A673 (cell line): Measurements from ENCODE around the gene MSI2. TPM values are rescaled to one million over a fixed set of nuclear protein-coding genes. Genes with fewer than 3 reads are reported as not detected.

Experiments used
- BruUV-seq: library from RNA; stranded (reverse); fragments of 400-500 nt; replicated peaks from 2 replicates; lab custom pipeline; 2021; lab: Mats Ljungman, UMichigan
- CTCF ChIA-PET: fragments of 300-600 bp; sonication (Branson Sonifier 250); formaldehyde crosslinking; loops from one replicate; lab custom pipeline; 2022; ENCODE audit warnings: antibody characterized with exemption; lab: Charles Lee
- POLR2A ChIA-PET: fragments of 300-600 bp; sonication (Branson Sonifier 250); formaldehyde crosslinking; loops from one replicate; lab custom pipeline; 2022; ENCODE audit warnings: antibody characterized with exemption; ENCODE audit not compliant: low non-redundant PET; lab: Charles Lee
- DNase-seq: peaks from one replicate; pipeline ENCODE4 v3.0.0-alpha.2; 2015; ENCODE audit warnings: low spot score
- H3K27ac ChIP-seq: fragments of 200-600 bp; sonication (generic); 2 replicates; pipeline ENCODE4 v1.5.1; 2016; ENCODE audit warnings: mixed run types, low read depth, mild to moderate bottlenecking, mixed read lengths, antibody characterized with exemption, low read length; ENCODE audit not compliant: poor library complexity, severe bottlenecking
- H3K27me3 ChIP-seq: fragments of 200-600 bp; sonication (generic); replicated peaks from 2 replicates; pipeline ENCODE4 v1.6.1; 2017; ENCODE audit warnings: mixed run types, low read depth, mild to moderate bottlenecking, mixed read lengths, antibody characterized with exemption, low read length; ENCODE audit not compliant: insufficient read depth, poor library complexity
- H3K36me3 ChIP-seq: fragments of 200-600 bp; sonication (generic); 2 replicates; pipeline ENCODE4 v1.6.1; 2016; ENCODE audit warnings: mixed run types, mild to moderate bottlenecking, mixed read lengths, antibody characterized with exemption, low read length; ENCODE audit not compliant: insufficient read depth, poor library complexity, severe bottlenecking
- H3K4me1 ChIP-seq: fragments of 200-600 bp; sonication (generic); 2 replicates; pipeline ENCODE4 v1.6.1; 2017; ENCODE audit warnings: mixed run types, mild to moderate bottlenecking, mixed read lengths, antibody characterized with exemption, low read length; ENCODE audit not compliant: insufficient read depth, poor library complexity, severe bottlenecking
- H3K4me3 ChIP-seq: fragments of 200-600 bp; sonication (generic); 2 replicates; pipeline ENCODE4 v1.5.1; 2016; ENCODE audit warnings: low read depth, mixed run types, mild to moderate bottlenecking, mixed read lengths, low read length; ENCODE audit not compliant: poor library complexity, severe bottlenecking
- H3K9me3 ChIP-seq: fragments of 200-600 bp; sonication (generic); 2 replicates; pipeline ENCODE4 v1.6.1; 2016; ENCODE audit warnings: mixed run types, low read depth, mild to moderate bottlenecking, mixed read lengths, antibody characterized with exemption, low read length; ENCODE audit not compliant: poor library complexity, severe bottlenecking
- CTCF ChIP-seq: fragments of 300-800, 200-600 bp; sonication (generic); conservative IDR thresholded peaks from 2 replicates; pipeline ENCODE4 v1.5.1; 2017; ENCODE audit warnings: low read depth, mild to moderate bottlenecking, antibody characterized with exemption, low read length, moderate library complexity, mixed read lengths
- EZH2 ChIP-seq: fragments of 200-600 bp; sonication (generic); IDR thresholded peaks from 2 replicates; pipeline ENCODE4 v1.6.1; 2017; ENCODE audit warnings: borderline replicate concordance, low read depth, mild to moderate bottlenecking, mixed read lengths, antibody characterized with exemption, low read length; ENCODE audit not compliant: poor library complexity, severe bottlenecking
- intact Hi-C: fragments of 100-400 bp; cut with micrococcal nuclease; formaldehyde crosslinking; loops from one replicate; pipeline ENCODE4 v1.10.0; 2022; ENCODE audit not compliant: unreplicated experiment
- total RNA-seq: library from RNA; stranded (reverse); gene quantifications from 2 replicates; pipeline ENCODE4 v1.2.3, GENCODE V29; 2021

Gene MSI2
- total RNA-seq, 1 experiment from 2014 or later: 108 TPM

DNA sequence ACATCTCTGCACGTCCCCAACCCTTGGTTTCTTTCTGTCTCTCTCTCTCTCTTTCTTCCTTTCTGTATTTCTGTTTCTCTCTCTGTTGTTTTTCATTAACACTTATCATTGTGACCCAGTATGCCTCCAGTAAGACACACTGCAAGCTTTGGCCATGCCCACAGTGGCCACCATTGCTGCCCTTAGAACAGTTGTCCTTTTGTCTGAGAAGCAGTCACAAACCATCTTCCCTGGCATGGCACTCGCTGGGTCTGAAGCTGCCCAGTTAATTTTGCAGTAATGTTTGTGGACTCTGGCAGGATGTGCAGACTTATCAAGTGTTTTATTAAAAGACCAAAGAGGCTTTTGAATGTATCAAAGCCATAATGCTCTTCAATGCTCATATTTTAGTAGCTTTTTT lies 146.9 kb downstream of the MSI2 start:
- BruUV-seq: no TSS peak
- TF ChIP-seq EZH2 (no peak), CTCF (no peak)
- DNase-seq: no peak
- Histone ChIP-seq H3K9me3 (no peaks in the 10 kb centered on the region), H3K27ac (no peak overlapping the region), H3K27me3 (no peaks in the 10 kb centered on the region), H3K4me1 (peaks cover 30% of the 10 kb centered on the region), H3K4me3 (no peak overlapping the region), H3K36me3 (no peaks in the 10 kb centered on the region)
- intact Hi-C loops: no loop called here
- CTCF ChIA-PET: no interaction called here
- POLR2A ChIA-PET: no interaction called here

GRCh38 chr17:57404073-57404472 lies 147.8 kb downstream of the MSI2 start:
- Histone ChIP-seq H3K4me1 (peaks cover 38% of the 10 kb centered on the region), H3K27me3 (no peaks in the 10 kb centered on the region), H3K9me3 (no peaks in the 10 kb centered on the region), H3K36me3 (no peaks in the 10 kb centered on the region), H3K4me3 (no peak overlapping the region), H3K27ac (no peak overlapping the region)
- intact Hi-C loops: no loop called here
- ChIA-PET POLR2A (no interaction called here), CTCF (no interaction called here)
- TF ChIP-seq EZH2: no peak
- TF ChIP-seq CTCF: no peak
- DNase-seq: no peak
- no TSS peak for BruUV-seq

- intact Hi-C loops: no loop called here
- H3K27ac ChIP-seq: no peak overlapping the region
- H3K36me3 ChIP-seq: no peaks in the 10 kb centered on the region
- peaks cover 41% of the 10 kb centered on the region for H3K4me1 ChIP-seq
- ChIA-PET CTCF (no interaction called here), POLR2A (interaction anchor here (0.6 kb wide), 1 partner anchor 973 kb away, joined by 3 read pairs; no protein-coding TSS in a partner anchor)
- H3K4me3 ChIP-seq: no peak overlapping the region
- no peaks in the 10 kb centered on the region for H3K27me3 ChIP-seq
- no peaks in the 10 kb centered on the region for H3K9me3 ChIP-seq
- BruUV-seq: no TSS peak
- no peak for TF ChIP-seq EZH2
- TF ChIP-seq CTCF: no peak
- no peak for DNase-seq
Observed at GRCh38 chr17:57404795-57405490, 148.6 kb downstream of the MSI2 start.
